ENCODE results near the gene ATRN.

Gene ATRN

GRCh38 chr20:3432844-3433243 lies 38.0 kb upstream of the ATRN start:
- ChIA-PET CTCF (no interaction called here), POLR2A (no interaction called here)
- no peak overlapping the region for H3K4me3 ChIP-seq (ENCODE audit: low read depth, low read length)
- no peak for TF ChIP-seq CTCF (IDR thresholded peaks at IDR 0.05; ENCODE audit: insufficient read depth, low read length, missing control alignments)
- DNase-seq (ENCODE audit: low read depth, low spot score): no peak

GRCh38 chr20:3433744-3434143 lies 37.1 kb upstream of the ATRN start:
- no peak for DNase-seq (ENCODE audit: low read depth, low spot score)
- no peak overlapping the region for H3K4me3 ChIP-seq (ENCODE audit: low read depth, low read length)
- no peak for TF ChIP-seq CTCF (IDR thresholded peaks at IDR 0.05; ENCODE audit: insufficient read depth, low read length, missing control alignments)
- POLR2A ChIA-PET: no interaction called here
- CTCF ChIA-PET: no interaction called here

GRCh38 chr20:3434232-3434631 lies 36.6 kb upstream of the ATRN start:
- CTCF ChIA-PET: no interaction called here
- TF ChIP-seq CTCF (IDR thresholded peaks at IDR 0.05; ENCODE audit: insufficient read depth, low read length, missing control alignments): no peak
- POLR2A ChIA-PET: no interaction called here
- no peak for DNase-seq (ENCODE audit: low read depth, low spot score)
- no peak overlapping the region for H3K4me3 ChIP-seq (ENCODE audit: low read depth, low read length)

GRCh38 chr20:3436864-3437574 lies 33.8 kb upstream of the ATRN start:
- TF ChIP-seq CTCF (IDR thresholded peaks at IDR 0.05; ENCODE audit: insufficient read depth, low read length, missing control alignments): no peak
- no peak for DNase-seq (ENCODE audit: low read depth, low spot score)
- no peak overlapping the region for H3K4me3 ChIP-seq (ENCODE audit: low read depth, low read length)
- CTCF ChIA-PET: no interaction called here
- POLR2A ChIA-PET: no interaction called here

GRCh38 chr20:3446779-3447178 lies 24.0 kb upstream of the ATRN start:
- TF ChIP-seq CTCF (IDR thresholded peaks at IDR 0.05; ENCODE audit: insufficient read depth, low read length, missing control alignments): no peak
- H3K4me3 ChIP-seq (ENCODE audit: low read depth, low read length): no peak overlapping the region
- CTCF ChIA-PET: no interaction called here
- DNase-seq (ENCODE audit: low read depth, low spot score): no peak
- POLR2A ChIA-PET: no interaction called here

GRCh38 chr20:3447321-3447720 lies 23.5 kb upstream of the ATRN start:
- ChIA-PET POLR2A (no interaction called here), CTCF (no interaction called here)
- DNase-seq (ENCODE audit: low read depth, low spot score): no peak
- TF ChIP-seq CTCF (IDR thresholded peaks at IDR 0.05; ENCODE audit: insufficient read depth, low read length, missing control alignments): no peak
- H3K4me3 ChIP-seq (ENCODE audit: low read depth, low read length): no peak overlapping the region
